Hematopoietic multipotent progenitor cell treated with erythropoietin and hydrocortisone succinate and interleukin-3 and kit ligand, for 8 days (in vitro differentiated cells): ENCODE results near the gene TFF2.
A peak's percentile ranks its signal among the peaks of the same experiment; 100 is the strongest.

Source experiments
- DNase-seq: peaks from one replicate; pipeline ENCODE4 v3.0.0-alpha.2; 2015

The TFF2 gene

GRCh38 chr21:42343963-42344510, 6.8 kb downstream of the TFF2 start:
- DNase-seq: no peak

- no peak for DNase-seq
Observed at GRCh38 chr21:42343556-42343955, 7.2 kb downstream of the TFF2 start.

GRCh38 chr21:42343101-42343500, 7.7 kb downstream of the TFF2 start:
- DNase-seq: no peak

GRCh38 chr21:42341776-42342542, 8.8 kb downstream of the TFF2 start:
- no peak for DNase-seq

- no peak for DNase-seq
Observed at GRCh38 chr21:42340187-42341050, 10.4 kb downstream of the TFF2 start.

- DNase-seq: no peak
Observed at GRCh38 chr21:42338729-42339715, 11.8 kb downstream of the TFF2 start.

- peak; percentile 74 for DNase-seq
Observed at GRCh38 chr21:42337830-42338728, 12.7 kb downstream of the TFF2 start.

- DNase-seq: no peak
Observed at GRCh38 chr21:42337276-42337675, 13.5 kb downstream of the TFF2 start.

GRCh38 chr21:42336054-42336453, 14.7 kb downstream of the TFF2 start:
- DNase-seq: no peak

GRCh38 chr21:42332557-42333317, 18.1 kb downstream of the TFF2 start:
- no peak for DNase-seq

- DNase-seq: no peak
Observed at GRCh38 chr21:42331660-42332059, 19.1 kb downstream of the TFF2 start.

- DNase-seq: no peak
Observed at GRCh38 chr21:42330380-42331371, 20.1 kb downstream of the TFF2 start.

GRCh38 chr21:42324896-42325295, 25.9 kb downstream of the TFF2 start:
- no peak for DNase-seq

GRCh38 chr21:42321845-42322244, 28.9 kb downstream of the TFF2 start:
- no peak for DNase-seq

- no peak for DNase-seq
Observed at GRCh38 chr21:42321231-42321630, 29.6 kb downstream of the TFF2 start.

- DNase-seq: no peak
Observed at GRCh38 chr21:42320791-42321190, 30.0 kb downstream of the TFF2 start.

GRCh38 chr21:42319851-42320572, 30.8 kb downstream of the TFF2 start:
- no peak for DNase-seq

GRCh38 chr21:42319376-42319775, 31.4 kb downstream of the TFF2 start:
- no peak for DNase-seq
